ENCODE data around the gene KIF1B. TPM values are rescaled to one million over a fixed set of nuclear protein-coding genes. Genes with fewer than 3 reads are reported as not detected.

The KIF1B gene
- total RNA-seq, 6 experiments from 2014 or later = 21.7 to 29.4 (median 23.2) TPM

GRCh38 chr1:10379101-10379620 is 168.8 kb downstream of the KIF1B start:
- Histone ChIP-seq H3K36me3 (peaks cover 0 to 42% (median 12%) of the 10 kb centered on the region in 4 donors), H3K4me3 (no peak overlapping the region), H3K4me1 (no peaks in the 10 kb centered on the region), H3K27ac (no peak overlapping the region), H3K9me3 (no peaks in the 10 kb centered on the region), H3K27me3 (no peaks in the 10 kb centered on the region)
- no peak for ATAC-seq
- TF ChIP-seq POLR2A (IDR thresholded peaks at IDR 0.05) (no peak), CTCF (IDR thresholded peaks at IDR 0.05) (no peak)
- intact Hi-C loops (cut with DNase I) = loop anchor here in 1 of 2 donors (10.0 kb wide), 1 partner anchor 46 kb away; no protein-coding TSS in a partner anchor
- 87% methylated on average over 6 of the region's 10 CpGs for WGBS (ENCODE audit: insufficient coverage, low coverage, low lambda C conversion rate, missing lambda C conversion rate)
- no peak for DNase-seq

GRCh38 chr1:10379676-10380075 is 169.3 kb downstream of the KIF1B start:
- DNase-seq (no peak), ATAC-seq (no peak)
- Histone ChIP-seq H3K27ac (no peak overlapping the region), H3K36me3 (peaks cover 0 to 37% (median 8%) of the 10 kb centered on the region in 4 donors), H3K4me3 (no peak overlapping the region), H3K27me3 (no peaks in the 10 kb centered on the region), H3K9me3 (no peaks in the 10 kb centered on the region), H3K4me1 (no peaks in the 10 kb centered on the region)
- intact Hi-C loops (cut with DNase I) = loop anchor here in 1 of 2 donors (10.0 kb wide), 1 partner anchor 45 kb away; no protein-coding TSS in a partner anchor
- WGBS (ENCODE audit: insufficient coverage, low coverage, low lambda C conversion rate, missing lambda C conversion rate) = 100% methylated on average over 1 of the region's 6 CpGs
- no peak for TF ChIP-seq POLR2A (IDR thresholded peaks at IDR 0.05)
- TF ChIP-seq CTCF (IDR thresholded peaks at IDR 0.05) = no peak

- peaks cover 0 to 28% (median 6%) of the 10 kb centered on the region in 4 donors for H3K36me3 ChIP-seq
- no peaks in the 10 kb centered on the region for H3K27me3 ChIP-seq
- H3K27ac ChIP-seq = no peak overlapping the region
- no peaks in the 10 kb centered on the region for H3K4me1 ChIP-seq
- H3K9me3 ChIP-seq = no peaks in the 10 kb centered on the region
- ATAC-seq (no peak), DNase-seq (no peak)
- no peak overlapping the region for H3K4me3 ChIP-seq
- WGBS (ENCODE audit: insufficient coverage, low coverage, low lambda C conversion rate, missing lambda C conversion rate) = 75% methylated on average over 4 of the region's 5 CpGs
- TF ChIP-seq POLR2A (IDR thresholded peaks at IDR 0.05) (no peak), CTCF (IDR thresholded peaks at IDR 0.05) (no peak)
- intact Hi-C loops (cut with DNase I) = no loop called here
Measured at GRCh38 chr1:10380594-10381275, 170.4 kb downstream of the KIF1B start.

- Histone ChIP-seq H3K9me3 (no peaks in the 10 kb centered on the region), H3K4me3 (no peak overlapping the region), H3K4me1 (peaks cover 0 to 21% (median 8%) of the 10 kb centered on the region in 4 donors), H3K27me3 (no peaks in the 10 kb centered on the region), H3K36me3 (peaks cover 0 to 4% (median under 1%) of the 10 kb centered on the region in 4 donors), H3K27ac (no peak overlapping the region)
- no peak for ATAC-seq
- intact Hi-C loops (cut with DNase I) = no loop called here
- no peak for DNase-seq
- WGBS (ENCODE audit: insufficient coverage, low coverage, low lambda C conversion rate, missing lambda C conversion rate) = 100% methylated on average over 2 of the region's 4 CpGs
- TF ChIP-seq POLR2A (IDR thresholded peaks at IDR 0.05) (no peak), CTCF (IDR thresholded peaks at IDR 0.05) (no peak)
Measured at GRCh38 chr1:10383630-10384029, 173.3 kb downstream of the KIF1B start.

Data from right lobe of liver (tissue), 6 donors.